Measurements from ENCODE around the gene R3HDML. TPM values are rescaled to one million over a fixed set of nuclear protein-coding genes. Genes with fewer than 3 reads are reported as not detected.

The R3HDML gene
- total and polyA plus RNA-seq, 2 of the 13 experiments (the other 11 are each of a cell fraction or from before 2014, with no cell fraction given) = not detected

DNA sequence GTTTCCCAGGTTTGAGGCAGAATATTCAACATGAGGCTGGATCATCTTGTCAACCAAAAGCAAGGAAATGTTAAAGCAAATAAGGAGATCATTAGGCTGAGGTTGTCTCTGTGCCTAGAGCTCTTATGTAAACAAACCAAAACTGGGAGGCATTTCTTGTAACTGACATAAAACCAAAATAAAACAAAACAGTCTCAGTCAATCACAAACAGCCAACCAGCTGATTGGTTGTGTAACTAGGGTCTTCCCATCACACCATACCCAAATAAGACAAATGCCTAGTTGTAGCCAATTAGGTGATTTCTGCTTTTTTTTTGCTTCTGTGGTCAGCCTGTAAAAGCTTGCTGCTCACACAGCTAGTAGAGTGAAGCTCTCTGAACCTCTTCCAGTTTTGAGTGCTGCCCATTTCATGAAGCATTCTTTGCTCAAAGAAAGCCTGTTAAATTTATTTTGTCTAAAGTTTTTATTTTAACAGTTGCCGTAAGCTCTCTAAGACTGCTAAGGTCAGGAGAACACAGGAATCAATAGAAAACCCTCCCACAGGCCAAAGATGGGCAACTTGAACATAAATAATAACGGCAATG is 16.9 kb upstream of the R3HDML start (continued):
- TF ChIP-seq, protein P1, sequence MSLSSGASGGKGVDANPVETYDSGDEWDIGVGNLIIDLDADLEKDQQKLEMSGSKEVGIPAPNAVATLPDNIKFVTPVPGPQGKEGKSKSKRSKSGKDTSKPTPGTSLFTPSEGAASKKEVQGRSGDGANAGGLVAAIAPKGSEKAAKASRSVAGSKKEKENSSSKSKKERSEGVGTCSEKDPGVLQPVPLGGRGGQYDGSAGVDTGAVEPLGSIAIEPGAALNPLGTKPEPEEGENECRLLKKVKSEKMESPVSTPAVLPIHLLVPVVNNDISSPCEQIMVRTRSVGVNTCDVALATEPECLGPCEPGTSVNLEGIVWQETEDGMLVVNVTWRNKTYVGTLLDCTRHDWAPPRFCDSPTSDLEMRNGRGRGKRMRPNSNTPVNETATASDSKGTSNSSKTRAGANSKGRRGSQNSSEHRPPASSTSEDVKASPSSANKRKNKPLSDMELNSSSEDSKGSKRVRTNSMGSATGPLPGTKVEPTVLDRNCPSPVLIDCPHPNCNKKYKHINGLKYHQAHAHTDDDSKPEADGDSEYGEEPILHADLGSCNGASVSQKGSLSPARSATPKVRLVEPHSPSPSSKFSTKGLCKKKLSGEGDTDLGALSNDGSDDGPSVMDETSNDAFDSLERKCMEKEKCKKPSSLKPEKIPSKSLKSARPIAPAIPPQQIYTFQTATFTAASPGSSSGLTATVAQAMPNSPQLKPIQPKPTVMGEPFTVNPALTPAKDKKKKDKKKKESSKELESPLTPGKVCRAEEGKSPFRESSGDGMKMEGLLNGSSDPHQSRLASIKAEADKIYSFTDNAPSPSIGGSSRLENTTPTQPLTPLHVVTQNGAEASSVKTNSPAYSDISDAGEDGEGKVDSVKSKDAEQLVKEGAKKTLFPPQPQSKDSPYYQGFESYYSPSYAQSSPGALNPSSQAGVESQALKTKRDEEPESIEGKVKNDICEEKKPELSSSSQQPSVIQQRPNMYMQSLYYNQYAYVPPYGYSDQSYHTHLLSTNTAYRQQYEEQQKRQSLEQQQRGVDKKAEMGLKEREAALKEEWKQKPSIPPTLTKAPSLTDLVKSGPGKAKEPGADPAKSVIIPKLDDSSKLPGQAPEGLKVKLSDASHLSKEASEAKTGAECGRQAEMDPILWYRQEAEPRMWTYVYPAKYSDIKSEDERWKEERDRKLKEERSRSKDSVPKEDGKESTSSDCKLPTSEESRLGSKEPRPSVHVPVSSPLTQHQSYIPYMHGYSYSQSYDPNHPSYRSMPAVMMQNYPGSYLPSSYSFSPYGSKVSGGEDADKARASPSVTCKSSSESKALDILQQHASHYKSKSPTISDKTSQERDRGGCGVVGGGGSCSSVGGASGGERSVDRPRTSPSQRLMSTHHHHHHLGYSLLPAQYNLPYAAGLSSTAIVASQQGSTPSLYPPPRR (CRISPR knock-in tag; IDR thresholded peaks at IDR 0.05; ENCODE audit: borderline replicate concordance) = no peak
- TF ChIP-seq ZSCAN22 (CRISPR knock-in tag; IDR thresholded peaks at IDR 0.05) (no peak), ZNF205 (CRISPR knock-in tag; IDR thresholded peaks at IDR 0.05) (no peak), NFYC (CRISPR knock-in tag; IDR thresholded peaks at IDR 0.05) (peak; percentile 19; the same call in 1 of the 2 replicates), TSC22D2 (CRISPR knock-in tag; IDR thresholded peaks at IDR 0.05; ENCODE audit: borderline replicate concordance) (no peak), FOXA3 (CRISPR knock-in tag; IDR thresholded peaks at IDR 0.05) (0 out of 2 replicates have a peak, but pooled peaks have one; percentile 28), FOXA1 (IDR thresholded peaks at IDR 0.05) (peak; percentile 68; the same call in 1 of the 2 replicates), FOXA1 (CRISPR knock-in tag; IDR thresholded peaks at IDR 0.05) (peak; percentile 47; the same call in 1 of the 2 replicates), ZNF317 (CRISPR knock-in tag; IDR thresholded peaks at IDR 0.05) (no peak), ZNF33B (CRISPR knock-in tag; IDR thresholded peaks at IDR 0.05) (no peak), MIXL1 (CRISPR knock-in tag; IDR thresholded peaks at IDR 0.05) (no peak), NFIB (CRISPR knock-in tag; IDR thresholded peaks at IDR 0.05; ENCODE audit: borderline replicate concordance) (no peak)
- TF ChIP-seq, protein P2, sequence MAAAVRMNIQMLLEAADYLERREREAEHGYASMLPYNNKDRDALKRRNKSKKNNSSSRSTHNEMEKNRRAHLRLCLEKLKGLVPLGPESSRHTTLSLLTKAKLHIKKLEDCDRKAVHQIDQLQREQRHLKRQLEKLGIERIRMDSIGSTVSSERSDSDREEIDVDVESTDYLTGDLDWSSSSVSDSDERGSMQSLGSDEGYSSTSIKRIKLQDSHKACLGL (CRISPR knock-in tag; IDR thresholded peaks at IDR 0.05) = no peak
- TF ChIP-seq, protein P3, sequence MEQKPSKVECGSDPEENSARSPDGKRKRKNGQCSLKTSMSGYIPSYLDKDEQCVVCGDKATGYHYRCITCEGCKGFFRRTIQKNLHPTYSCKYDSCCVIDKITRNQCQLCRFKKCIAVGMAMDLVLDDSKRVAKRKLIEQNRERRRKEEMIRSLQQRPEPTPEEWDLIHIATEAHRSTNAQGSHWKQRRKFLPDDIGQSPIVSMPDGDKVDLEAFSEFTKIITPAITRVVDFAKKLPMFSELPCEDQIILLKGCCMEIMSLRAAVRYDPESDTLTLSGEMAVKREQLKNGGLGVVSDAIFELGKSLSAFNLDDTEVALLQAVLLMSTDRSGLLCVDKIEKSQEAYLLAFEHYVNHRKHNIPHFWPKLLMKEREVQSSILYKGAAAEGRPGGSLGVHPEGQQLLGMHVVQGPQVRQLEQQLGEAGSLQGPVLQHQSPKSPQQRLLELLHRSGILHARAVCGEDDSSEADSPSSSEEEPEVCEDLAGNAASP (CRISPR knock-in tag; IDR thresholded peaks at IDR 0.05; ENCODE audit: borderline replicate concordance) = no peak
- TF ChIP-seq, protein P4, sequence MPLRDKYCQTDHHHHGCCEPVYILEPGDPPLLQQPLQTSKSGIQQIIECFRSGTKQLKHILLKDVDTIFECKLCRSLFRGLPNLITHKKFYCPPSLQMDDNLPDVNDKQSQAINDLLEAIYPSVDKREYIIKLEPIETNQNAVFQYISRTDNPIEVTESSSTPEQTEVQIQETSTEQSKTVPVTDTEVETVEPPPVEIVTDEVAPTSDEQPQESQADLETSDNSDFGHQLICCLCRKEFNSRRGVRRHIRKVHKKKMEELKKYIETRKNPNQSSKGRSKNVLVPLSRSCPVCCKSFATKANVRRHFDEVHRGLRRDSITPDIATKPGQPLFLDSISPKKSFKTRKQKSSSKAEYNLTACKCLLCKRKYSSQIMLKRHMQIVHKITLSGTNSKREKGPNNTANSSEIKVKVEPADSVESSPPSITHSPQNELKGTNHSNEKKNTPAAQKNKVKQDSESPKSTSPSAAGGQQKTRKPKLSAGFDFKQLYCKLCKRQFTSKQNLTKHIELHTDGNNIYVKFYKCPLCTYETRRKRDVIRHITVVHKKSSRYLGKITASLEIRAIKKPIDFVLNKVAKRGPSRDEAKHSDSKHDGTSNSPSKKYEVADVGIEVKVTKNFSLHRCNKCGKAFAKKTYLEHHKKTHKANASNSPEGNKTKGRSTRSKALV (CRISPR knock-in tag; IDR thresholded peaks at IDR 0.05) = no peak
- TF ChIP-seq, protein P5, sequence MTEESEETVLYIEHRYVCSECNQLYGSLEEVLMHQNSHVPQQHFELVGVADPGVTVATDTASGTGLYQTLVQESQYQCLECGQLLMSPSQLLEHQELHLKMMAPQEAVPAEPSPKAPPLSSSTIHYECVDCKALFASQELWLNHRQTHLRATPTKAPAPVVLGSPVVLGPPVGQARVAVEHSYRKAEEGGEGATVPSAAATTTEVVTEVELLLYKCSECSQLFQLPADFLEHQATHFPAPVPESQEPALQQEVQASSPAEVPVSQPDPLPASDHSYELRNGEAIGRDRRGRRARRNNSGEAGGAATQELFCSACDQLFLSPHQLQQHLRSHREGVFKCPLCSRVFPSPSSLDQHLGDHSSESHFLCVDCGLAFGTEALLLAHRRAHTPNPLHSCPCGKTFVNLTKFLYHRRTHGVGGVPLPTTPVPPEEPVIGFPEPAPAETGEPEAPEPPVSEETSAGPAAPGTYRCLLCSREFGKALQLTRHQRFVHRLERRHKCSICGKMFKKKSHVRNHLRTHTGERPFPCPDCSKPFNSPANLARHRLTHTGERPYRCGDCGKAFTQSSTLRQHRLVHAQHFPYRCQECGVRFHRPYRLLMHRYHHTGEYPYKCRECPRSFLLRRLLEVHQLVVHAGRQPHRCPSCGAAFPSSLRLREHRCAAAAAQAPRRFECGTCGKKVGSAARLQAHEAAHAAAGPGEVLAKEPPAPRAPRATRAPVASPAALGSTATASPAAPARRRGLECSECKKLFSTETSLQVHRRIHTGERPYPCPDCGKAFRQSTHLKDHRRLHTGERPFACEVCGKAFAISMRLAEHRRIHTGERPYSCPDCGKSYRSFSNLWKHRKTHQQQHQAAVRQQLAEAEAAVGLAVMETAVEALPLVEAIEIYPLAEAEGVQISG (CRISPR knock-in tag; IDR thresholded peaks at IDR 0.05) = no peak
- TF ChIP-seq, protein P6, sequence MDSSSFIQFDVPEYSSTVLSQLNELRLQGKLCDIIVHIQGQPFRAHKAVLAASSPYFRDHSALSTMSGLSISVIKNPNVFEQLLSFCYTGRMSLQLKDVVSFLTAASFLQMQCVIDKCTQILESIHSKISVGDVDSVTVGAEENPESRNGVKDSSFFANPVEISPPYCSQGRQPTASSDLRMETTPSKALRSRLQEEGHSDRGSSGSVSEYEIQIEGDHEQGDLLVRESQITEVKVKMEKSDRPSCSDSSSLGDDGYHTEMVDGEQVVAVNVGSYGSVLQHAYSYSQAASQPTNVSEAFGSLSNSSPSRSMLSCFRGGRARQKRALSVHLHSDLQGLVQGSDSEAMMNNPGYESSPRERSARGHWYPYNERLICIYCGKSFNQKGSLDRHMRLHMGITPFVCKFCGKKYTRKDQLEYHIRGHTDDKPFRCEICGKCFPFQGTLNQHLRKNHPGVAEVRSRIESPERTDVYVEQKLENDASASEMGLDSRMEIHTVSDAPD (CRISPR knock-in tag; IDR thresholded peaks at IDR 0.05) = no peak

All from HepG2 (cell line).